Mesenteric fat pad (tissue), 1 donor: ENCODE data around the gene SAMD11. TPM values are rescaled to one million over a fixed set of nuclear protein-coding genes. Genes with fewer than 3 reads are reported as not detected.
A peak's percentile ranks its signal among the peaks of the same experiment; 100 is the strongest.

ENCODE experiments used
- DNase-seq: peaks from one replicate; pipeline ENCODE4 v3.0.0-alpha.2; 2020; ENCODE audit warnings: low spot score
- total RNA-seq: library from RNA; stranded (reverse); fragmentation: NEBNext Ultra II Directional; extraction: Animal tissue kit (Norgen Biotek cat#: 25700); gene quantifications from one replicate; pipeline ENCODE4 v1.2.1, GENCODE V29; 2021
- donor health status: DM: yes; HTN: yes; CAD: no.

The SAMD11 gene
- total RNA-seq, 1 donor from 2014 or later = 2.8 TPM

GRCh38 chr1:962381-963300, 38.9 kb downstream of the SAMD11 start:
- DNase-seq = no peak

- no peak for DNase-seq
These were observed 39.6 kb downstream of the SAMD11 start for GRCh38 chr1:963301-963651.

- no peak for DNase-seq
These were observed 40.2 kb downstream of the SAMD11 start for GRCh38 chr1:963746-964525.

DNA sequence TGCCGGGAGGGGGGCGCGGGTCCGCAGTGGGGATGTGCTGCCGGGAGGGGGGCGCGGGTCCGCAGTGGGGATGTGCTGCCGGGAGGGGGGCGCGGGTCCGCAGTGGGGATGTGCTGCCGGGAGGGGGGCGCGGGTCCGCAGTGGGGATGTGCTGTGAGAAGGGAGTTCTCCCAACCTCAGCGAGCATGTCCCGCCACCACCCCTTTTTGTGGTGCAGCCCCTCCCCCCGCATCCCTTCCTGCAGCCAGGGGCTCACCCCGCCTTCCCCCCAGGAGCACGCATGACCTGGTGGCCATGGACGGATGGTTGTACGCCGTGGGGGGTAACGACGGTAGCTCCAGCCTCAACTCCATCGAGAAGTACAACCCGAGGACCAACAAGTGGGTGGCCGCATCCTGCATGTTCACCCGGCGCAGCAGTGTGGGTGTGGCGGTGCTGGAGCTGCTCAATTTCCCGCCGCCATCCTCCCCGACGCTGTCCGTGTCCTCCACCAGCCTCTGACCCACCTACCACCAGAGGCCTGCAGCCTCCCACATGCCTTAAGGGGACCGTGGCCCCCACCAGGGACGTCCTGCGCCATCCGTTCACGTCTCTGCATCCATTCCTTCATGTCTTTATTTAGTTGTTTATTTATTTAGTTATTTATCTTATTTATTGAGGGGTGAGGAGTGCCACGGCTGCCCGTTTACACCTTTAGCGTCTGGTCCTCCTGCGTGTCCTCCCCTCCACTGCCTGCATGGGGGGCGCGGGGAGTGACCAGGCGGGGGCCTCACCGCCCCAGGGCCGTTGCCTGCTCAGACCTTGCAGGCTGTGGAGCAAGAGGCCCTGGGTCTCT, 41.2 kb downstream of the SAMD11 start:
- DNase-seq = no peak

GRCh38 chr1:965526-966134, 41.9 kb downstream of the SAMD11 start:
- DNase-seq = no peak

DNA sequence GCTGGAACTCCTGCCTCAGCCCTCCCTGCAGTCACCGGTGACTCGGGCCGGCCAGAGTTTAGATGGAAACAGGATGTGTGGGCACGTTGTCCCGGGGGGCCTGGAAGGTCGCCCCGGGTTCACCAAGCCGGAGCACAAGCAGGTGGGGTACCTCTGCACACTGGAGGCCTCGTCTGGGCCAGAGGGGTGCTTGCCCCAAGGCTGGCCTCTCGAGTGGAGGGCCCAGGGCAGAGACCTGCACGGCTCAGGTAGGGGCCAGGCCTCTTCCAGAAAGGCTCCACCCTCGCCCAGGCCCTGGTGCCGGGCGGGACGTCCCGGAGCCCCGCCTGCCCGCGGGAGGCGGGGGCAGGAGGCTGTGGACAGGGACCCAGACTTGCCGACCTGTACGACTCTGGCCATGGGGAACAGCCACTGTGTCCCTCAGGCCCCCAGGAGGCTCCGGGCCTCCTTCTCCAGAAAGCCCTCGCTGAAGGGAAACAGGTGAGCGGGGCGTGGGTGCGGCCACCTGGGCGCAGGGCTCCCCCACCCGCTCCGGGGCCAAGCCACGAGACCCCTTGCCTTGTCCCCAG, 42.5 kb downstream of the SAMD11 start, which contains the start of gene PLEKHN1:
TSS of gene PLEKHN1 (plus strand) at position 348 of the 569 bp plus-strand sequence. CDS start at position 398, 50 bp downstream.
- DNase-seq = no peak

DNA sequence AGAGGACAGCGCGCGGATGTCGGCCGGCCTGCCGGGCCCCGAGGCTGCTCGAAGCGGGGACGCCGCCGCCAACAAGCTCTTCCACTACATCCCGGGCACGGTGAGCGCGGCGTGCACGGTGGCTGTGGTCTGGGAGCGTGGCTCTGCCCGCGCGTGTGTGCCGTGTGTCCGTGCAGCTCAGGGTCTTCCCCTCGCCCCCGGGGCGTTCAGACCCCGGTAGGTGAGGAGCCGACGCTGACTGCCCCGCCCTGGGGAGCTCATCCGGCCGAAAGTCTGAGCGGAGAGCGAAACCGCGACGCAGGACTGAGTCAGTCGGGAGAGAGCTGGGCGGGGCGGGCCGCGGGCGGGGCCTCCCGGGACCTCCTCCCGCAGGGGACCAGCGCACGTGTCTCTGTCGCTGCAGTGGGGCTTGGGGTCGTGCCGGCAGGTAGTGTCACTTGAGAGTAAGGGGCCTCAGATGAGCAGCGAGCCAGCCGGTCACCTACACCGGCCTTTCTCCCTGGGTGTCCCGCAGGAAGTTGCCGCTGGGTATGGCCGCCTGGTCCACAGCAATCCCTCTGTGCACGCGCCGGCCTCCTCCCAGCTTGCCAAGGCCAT, 43.1 kb downstream of the SAMD11 start:
- DNase-seq = peak; percentile 95

GRCh38 chr1:967466-968343, 44.0 kb downstream of the SAMD11 start:
- no peak for DNase-seq

GRCh38 chr1:969260-969855, 45.6 kb downstream of the SAMD11 start:
- DNase-seq = no peak

DNA sequence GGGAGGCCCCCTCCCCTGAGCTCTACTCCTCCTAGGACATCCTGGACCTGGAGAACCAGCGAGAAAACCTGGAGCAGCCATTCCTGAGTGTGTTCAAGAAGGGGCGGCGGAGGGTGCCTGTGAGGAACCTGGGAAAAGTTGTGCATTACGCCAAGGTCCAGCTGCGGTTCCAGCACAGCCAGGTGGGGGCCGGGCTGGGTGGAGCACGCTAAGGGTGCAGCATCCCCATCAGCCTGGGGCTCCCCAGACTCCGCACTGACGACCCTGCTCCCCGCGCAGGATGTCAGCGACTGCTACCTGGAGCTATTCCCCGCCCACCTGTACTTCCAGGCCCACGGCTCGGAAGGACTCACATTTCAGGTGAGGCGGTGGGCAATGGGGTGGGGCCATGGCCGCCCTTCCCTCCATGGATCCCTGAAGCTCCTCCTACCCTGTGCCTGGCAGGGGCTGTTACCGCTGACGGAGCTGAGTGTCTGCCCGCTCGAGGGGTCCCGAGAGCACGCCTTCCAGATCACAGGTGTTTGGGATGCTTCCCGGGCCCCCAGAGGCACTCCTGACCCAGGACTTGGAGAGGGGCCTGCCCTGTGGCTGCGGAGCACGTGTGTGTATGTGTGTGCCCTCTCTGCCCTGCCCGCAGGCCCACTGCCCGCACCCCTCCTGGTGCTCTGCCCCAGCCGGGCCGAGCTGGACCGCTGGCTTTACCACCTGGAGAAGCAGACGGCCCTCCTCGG, 46.7 kb downstream of the SAMD11 start:
- DNase-seq = no peak

DNA sequence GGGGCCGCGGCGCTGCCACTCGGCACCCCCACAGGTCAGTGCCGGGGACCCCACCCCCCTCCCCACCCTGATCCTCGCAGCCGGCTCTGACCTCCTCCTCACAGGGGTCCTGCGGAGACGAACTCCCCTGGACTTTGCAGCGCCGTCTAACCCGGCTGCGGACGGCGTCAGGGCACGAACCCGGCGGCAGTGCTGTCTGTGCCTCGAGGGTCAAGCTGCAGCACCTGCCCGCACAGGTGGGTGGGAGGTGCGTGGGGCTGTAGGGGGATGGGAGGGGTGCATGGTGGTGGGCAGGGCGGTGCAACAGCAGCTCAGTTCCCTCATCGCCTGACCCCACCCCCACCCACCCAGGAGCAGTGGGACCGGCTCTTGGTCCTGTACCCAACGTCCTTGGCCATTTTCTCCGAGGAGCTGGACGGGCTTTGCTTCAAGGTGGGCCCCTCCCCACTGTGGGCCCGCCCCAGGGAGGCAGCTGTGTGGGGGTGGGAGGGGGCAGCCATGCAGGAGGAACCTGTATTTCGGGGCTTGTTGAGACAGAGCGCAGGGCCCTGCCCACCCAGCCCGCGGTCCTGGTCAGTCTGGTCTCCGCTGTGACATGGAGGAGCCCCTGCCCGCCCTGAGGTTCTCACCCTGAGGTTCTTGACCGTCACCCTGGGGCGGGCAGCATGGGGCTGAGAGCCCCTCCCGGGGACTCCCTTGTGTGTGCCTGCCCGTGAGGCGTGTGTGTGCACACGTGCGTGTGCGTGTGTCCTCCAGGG, 47.4 kb downstream of the SAMD11 start:
- no peak for DNase-seq

GRCh38 chr1:971751-972506, 48.2 kb downstream of the SAMD11 start:
- no peak for DNase-seq

DNA sequence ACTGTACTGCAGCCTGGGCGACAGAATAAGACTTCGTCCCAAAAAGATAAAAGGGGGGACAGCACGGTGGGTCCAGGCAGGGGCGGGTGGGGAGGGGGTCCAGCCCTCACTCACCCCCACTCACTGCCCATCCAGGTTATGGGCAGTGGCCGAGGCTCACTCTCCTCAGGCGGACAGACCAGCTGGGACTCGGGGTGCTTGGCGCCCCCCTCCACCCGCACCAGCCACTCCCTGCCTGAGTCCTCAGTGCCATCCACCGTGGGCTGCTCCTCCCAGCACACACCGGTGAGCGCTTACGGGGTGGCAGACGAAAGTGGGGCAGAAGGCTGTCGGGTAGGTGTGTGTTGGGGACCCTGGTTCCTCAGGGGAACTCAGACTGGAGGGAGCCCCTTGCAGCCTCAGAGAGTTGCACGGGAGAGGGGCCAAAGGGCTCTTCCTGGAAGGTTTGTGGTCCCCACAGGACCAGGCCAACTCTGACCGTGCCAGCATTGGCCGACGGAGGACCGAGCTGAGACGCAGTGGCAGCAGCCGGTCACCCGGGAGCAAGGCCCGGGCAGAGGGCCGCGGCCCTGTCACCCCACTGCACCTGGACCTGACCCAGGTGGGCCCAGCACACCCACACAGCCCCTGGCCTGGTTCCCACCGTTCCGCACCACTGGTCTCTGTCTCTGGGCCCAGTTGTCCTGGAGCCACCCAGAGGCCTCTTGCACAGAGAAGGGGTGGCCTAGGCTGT, 49.2 kb downstream of the SAMD11 start:
- no peak for DNase-seq

DNA sequence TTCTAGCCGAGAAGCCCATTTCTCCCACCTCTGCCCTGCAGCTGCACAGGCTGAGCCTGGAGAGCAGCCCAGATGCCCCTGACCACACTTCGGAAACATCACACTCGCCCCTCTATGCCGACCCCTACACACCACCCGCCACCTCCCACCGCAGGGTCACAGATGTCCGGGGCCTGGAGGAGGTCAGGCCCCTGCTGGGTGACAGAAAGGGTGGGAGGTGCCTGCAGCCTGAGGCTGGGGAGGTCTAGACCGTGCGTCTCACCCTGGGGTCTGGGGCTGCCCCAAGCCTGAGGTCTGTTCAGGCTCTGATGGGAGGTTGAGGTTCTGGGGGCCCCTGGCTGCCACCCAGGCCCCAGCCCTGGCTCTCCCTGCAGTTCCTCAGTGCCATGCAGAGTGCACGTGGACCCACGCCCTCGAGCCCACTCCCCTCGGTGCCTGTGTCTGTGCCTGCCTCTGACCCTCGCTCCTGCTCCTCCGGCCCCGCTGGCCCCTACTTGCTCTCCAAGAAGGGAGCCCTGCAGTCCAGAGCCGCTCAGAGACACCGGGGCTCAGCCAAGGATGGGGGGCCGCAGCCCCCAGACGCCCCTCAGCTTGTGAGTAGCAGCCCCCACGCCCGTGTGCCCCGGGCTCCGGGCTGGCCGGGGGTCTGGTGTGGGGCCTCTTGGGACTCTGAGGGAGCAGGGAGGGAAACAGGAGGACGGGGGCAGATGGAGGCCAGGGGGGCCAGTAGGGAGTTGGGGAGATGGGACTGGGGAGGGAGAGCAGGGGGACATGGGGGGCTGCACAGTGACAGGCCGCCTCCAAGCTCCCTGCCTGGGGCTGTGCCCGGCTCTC, 50.0 kb downstream of the SAMD11 start:
- no peak for DNase-seq

- DNase-seq = no peak
These were observed 50.5 kb downstream of the SAMD11 start for GRCh38 chr1:974293-974640.
